K562 (cell line): ENCODE data around the gene FRMD4A. TPM values are rescaled to one million over a fixed set of nuclear protein-coding genes. Genes with fewer than 3 reads are reported as not detected.

Experiments used
- ATAC-seq: fragments of 200-7000 bp; cut with Tn5 transposase; 3 replicates; pipeline ENCODE4 v1.9.1; 2020; ENCODE audit warnings: moderate library complexity
- BruUV-seq: library from RNA; stranded (reverse); fragments of 400-500 nt; replicated peaks from 2 replicates; lab custom pipeline; 2021; lab: Mats Ljungman, UMichigan
- CTCF ChIA-PET: fragments of 300-600 bp; formaldehyde crosslinking; extraction: SDS; loops from one replicate; lab custom pipeline; 2021; ENCODE audit warnings: low intra/inter-chr PET ratio; lab: Yijun Ruan, JAX
- POLR2A ChIA-PET: fragments of 300-600, 350-650 bp; sonication (Branson Sonifier 250); formaldehyde crosslinking; extraction: SDS; loops from one replicate; lab custom pipeline; 2021; ENCODE audit warnings: antibody characterized with exemption, inconsistent platforms; lab: Yijun Ruan, JAX
- DNase-seq, 4 experiments: peaks; one replicate each; pipeline versions ENCODE4 v3.0.0 to v3.0.0-alpha.2; 2011 to 2018; ENCODE audit warnings: low spot score in 3 of 4, mixed read lengths in 3 of 4; ENCODE audit errors: extremely low read depth in 1 of 4
- FAIRE-seq: peaks from 2 replicates; lab custom pipeline; 2011; peaks lifted over from hg19 to GRCh38; lab: Jason Lieb, UNC
- H2AFZ ChIP-seq: 2 replicates; pipeline ENCODE4 v1.6.0; 2011; ENCODE audit warnings: low read depth, low read length, control low read depth, inconsistent platforms
- H3K27ac ChIP-seq: fragments of 200-600 bp; 3 replicates; pipeline ENCODE4 v1.8.0; 2011; ENCODE audit warnings: low read depth, mild to moderate bottlenecking, control low read depth, inconsistent platforms, low read length, moderate library complexity, mixed read lengths; ENCODE audit errors: extremely low read depth
- H3K27me3 ChIP-seq, 2 experiments: fragments of 300-600 bp in 1 of 2; 2 replicates in 1 of 2; 3 replicates in 1 of 2; pipeline versions ENCODE4 v1.6.0 to v1.8.0; 2011; ENCODE audit warnings: inconsistent platforms in 2 of 2, low read length in 2 of 2, mild to moderate bottlenecking in 1 of 2, mixed read lengths in 1 of 2, moderate library complexity in 1 of 2; ENCODE audit not compliant: control insufficient read depth in 2 of 2, insufficient read depth in 2 of 2
- H3K36me3 ChIP-seq: fragments of 300-600 bp; 3 replicates; pipeline ENCODE4 v1.8.0; 2011; ENCODE audit warnings: mild to moderate bottlenecking, low read length, inconsistent platforms; ENCODE audit not compliant: control insufficient read depth, insufficient read depth
- H3K4me1 ChIP-seq, 2 experiments: fragments of 200-600 bp in 1 of 2; replicated peaks in 1 of 2; 2 replicates in 1 of 2; 3 replicates in 1 of 2; pipeline versions ENCODE4 v1.5.1 to v1.8.0; 2011; ENCODE audit warnings: inconsistent platforms in 2 of 2, low read length in 2 of 2, mild to moderate bottlenecking in 1 of 2, mixed read lengths in 1 of 2, moderate library complexity in 1 of 2; ENCODE audit not compliant: control insufficient read depth in 2 of 2, insufficient read depth in 2 of 2
- H3K4me2 ChIP-seq: 2 replicates; pipeline ENCODE4 v1.6.1; 2011; ENCODE audit warnings: low read length, control low read depth, inconsistent platforms, mixed read lengths; ENCODE audit not compliant: insufficient read depth
- H3K4me3 ChIP-seq: fragments of 200-600 bp; sonication (generic), shearing (Covaris generic); 2 replicates; pipeline ENCODE4 v1.5.1; 2016; ENCODE audit warnings: control low read depth, inconsistent platforms
- H3K79me2 ChIP-seq: fragments of 200-600 bp; 3 replicates; pipeline ENCODE4 v1.8.0; 2011; ENCODE audit warnings: low read length, inconsistent platforms; ENCODE audit not compliant: control insufficient read depth, insufficient read depth
- H3K9ac ChIP-seq, 2 experiments: 2 replicates each; pipeline versions ENCODE4 v1.6.0 to v1.6.1; 2011; ENCODE audit warnings: low read depth in 2 of 2, low read length in 2 of 2, control low read depth in 1 of 2, inconsistent platforms in 1 of 2, mild to moderate bottlenecking in 1 of 2, mixed read lengths in 1 of 2; ENCODE audit not compliant: insufficient read depth in 1 of 2
- H3K9me1 ChIP-seq: one replicate; pipeline ENCODE4 v1.6.0; 2011; ENCODE audit warnings: inconsistent platforms, mild to moderate bottlenecking, low read length, moderate library complexity; ENCODE audit not compliant: control insufficient read depth, insufficient read depth
- H3K9me3 ChIP-seq: replicated peaks from 2 replicates; pipeline ENCODE4 v1.5.1; 2011; ENCODE audit warnings: low read depth, low read length, inconsistent platforms; ENCODE audit not compliant: control insufficient read depth, insufficient read depth
- H4K20me1 ChIP-seq: replicated peaks from 2 replicates; pipeline ENCODE4 v1.6.1; 2011; ENCODE audit warnings: low read length, inconsistent platforms, mixed read lengths; ENCODE audit not compliant: control insufficient read depth, insufficient read depth
- C11orf30 ChIP-seq: fragments of 450-650 bp; IDR thresholded peaks from 2 replicates; pipeline ENCODE4 v1.6.1; 2016; ENCODE audit warnings: low read depth, mild to moderate bottlenecking
- CBFB ChIP-seq: sonication (generic); formaldehyde crosslinking; IDR thresholded peaks from 2 replicates; pipeline ENCODE4 v1.4.0; 2020; ENCODE audit warnings: mild to moderate bottlenecking, missing genetic modification reagents
- EHMT2 ChIP-seq: fragments of 450-650 bp; IDR thresholded peaks from 2 replicates; pipeline ENCODE4 v1.6.1; 2018; ENCODE audit warnings: antibody characterized with exemption
- FIP1L1 ChIP-seq: fragments of 200-400 bp; formaldehyde crosslinking; IDR thresholded peaks from 2 replicates; pipeline ENCODE4 v1.6.1; 2018; ENCODE audit warnings: mild to moderate bottlenecking, low read depth, low read length; ENCODE audit not compliant: poor library complexity, severe bottlenecking
- IFI16 ChIP-seq: fragments of 250-450 bp; sonication (Bioruptor Pico); IDR thresholded peaks from 2 replicates; pipeline ENCODE4 v2.1.2; 2022; ENCODE audit warnings: mild to moderate bottlenecking, inconsistent platforms
- MCM3 ChIP-seq: fragments of 450-650 bp; IDR thresholded peaks from 2 replicates; pipeline ENCODE4 v1.6.1; 2016
- MED1 ChIP-seq: sonication (generic); formaldehyde crosslinking; IDR thresholded peaks from 2 replicates; pipeline ENCODE4 v1.8.1; 2023; ENCODE audit warnings: missing genetic modification reagents, borderline replicate concordance
- MEIS2 ChIP-seq: fragments of 450-650 bp; IDR thresholded peaks from 2 replicates; pipeline ENCODE4 v1.6.1; 2014; ENCODE audit warnings: mild to moderate bottlenecking; ENCODE audit not compliant: partially characterized antibody
- NCOA2 ChIP-seq, 2 experiments: fragments of 450-650 bp; IDR thresholded peaks; 2 replicates each; pipeline ENCODE4 v1.6.1; 2018; ENCODE audit warnings: mild to moderate bottlenecking in 2 of 2, moderate library complexity in 1 of 2; ENCODE audit not compliant: partially characterized antibody in 2 of 2
- RCOR1 ChIP-seq, 2 experiments: IDR thresholded peaks; 2 replicates each; pipeline ENCODE4 v1.6.1; 2012; ENCODE audit warnings: low read depth in 2 of 2, low read length in 2 of 2, borderline replicate concordance in 1 of 2, improper control_type of control experiment in 1 of 2
- RFX1 ChIP-seq: fragments of 450-650 bp; IDR thresholded peaks from 2 replicates; pipeline ENCODE4 v1.6.1; 2016; ENCODE audit warnings: mild to moderate bottlenecking, moderate library complexity
- SMARCC2 ChIP-seq: fragments of 450-650 bp; IDR thresholded peaks from 2 replicates; pipeline ENCODE4 v1.6.1; 2017; ENCODE audit warnings: antibody characterized with exemption, moderate library complexity, mild to moderate bottlenecking, low read depth
- TGIF2 ChIP-seq: sonication (generic); formaldehyde crosslinking; IDR thresholded peaks from 2 replicates; pipeline ENCODE4 v1.8.1; 2022; ENCODE audit warnings: mild to moderate bottlenecking, missing genetic modification reagents, moderate library complexity
- USF2 ChIP-seq: sonication (generic); formaldehyde crosslinking; IDR thresholded peaks from 2 replicates; pipeline ENCODE4 v1.5.0; 2020; ENCODE audit warnings: missing genetic modification reagents
- ZBED1 ChIP-seq: IDR thresholded peaks from 2 replicates; pipeline ENCODE4 v1.6.1; 2014
- ZEB2 ChIP-seq: fragments of 450-650 bp; IDR thresholded peaks from 2 replicates; pipeline ENCODE4 v1.6.1; 2016
- ZNF282 ChIP-seq: sonication (generic); formaldehyde crosslinking; IDR thresholded peaks from 2 replicates; pipeline ENCODE4 v1.8.1; 2023; ENCODE audit warnings: missing genetic modification reagents
- WGBS: fragments of 100-300 bp; shearing (Covaris generic); methylation state at CpG from one replicate; pipeline ENCODE4 v1.1.6; 2016; ENCODE audit warnings: low coverage, mixed read lengths; ENCODE audit not compliant: insufficient coverage; ENCODE audit errors: missing lambda C conversion rate; 5-methylcytosine and 5-hydroxymethylcytosine counted together
- in situ Hi-C: fragments of 300-500 bp; cut with MboI; formaldehyde crosslinking; loops from 4 replicates; pipeline ENCODE4 v1.15.0; 2018; ENCODE audit warnings: inconsistent platforms, mixed read lengths
- intact Hi-C: fragments of 100-400 bp; cut with micrococcal nuclease; formaldehyde crosslinking; loops from 2 replicates; pipeline ENCODE4 v1.14.2; 2022
- polyA plus RNA-seq, 8 experiments: library from polyadenylated mRNA; depleted of rRNA in 4 of 8; stranded (reverse) in 5 of 8; unstranded in 3 of 8; fragments of >200 nt; fragmentation: Nextera tagmentation in 2 of 8; fragmentation: Illumina TruSeq in 1 of 8; extraction: Ambion mirVana in 2 of 8; extraction: Trizol in 1 of 8; gene quantifications; 2 replicates each; pipeline versions ENCODE4 v1.2.1 to v1.2.3, GENCODE V29; 2011 to 2014; ENCODE audit warnings: inconsistent platforms in 1 of 8, missing spikeins in 1 of 8
- total RNA-seq, 7 experiments: library from RNA; depleted of rRNA in 6 of 7; stranded (reverse); fragments of >200 nt in 6 of 7; fragmentation: Illumina TruSeq in 2 of 7; extraction: Trizol in 2 of 7; gene quantifications; 2 replicates each; pipeline versions ENCODE4 v1.2.1 to v1.2.3, GENCODE V29; 2011 to 2021; ENCODE audit warnings: low replicate concordance in 1 of 7
- TF ChIP-seq, protein P1 (sequence below): fragments of 250-450 bp; sonication (Bioruptor Pico); IDR thresholded peaks from 2 replicates; pipeline ENCODE4 v1.4.0; 2020; ENCODE audit warnings: mild to moderate bottlenecking

Gene FRMD4A
- total and polyA plus RNA-seq, 9 of the 15 experiments (the other 6 are each of a cell fraction or from before 2014, with no cell fraction given) = 0.80 to 5.2 (median 3.0) TPM

DNA sequence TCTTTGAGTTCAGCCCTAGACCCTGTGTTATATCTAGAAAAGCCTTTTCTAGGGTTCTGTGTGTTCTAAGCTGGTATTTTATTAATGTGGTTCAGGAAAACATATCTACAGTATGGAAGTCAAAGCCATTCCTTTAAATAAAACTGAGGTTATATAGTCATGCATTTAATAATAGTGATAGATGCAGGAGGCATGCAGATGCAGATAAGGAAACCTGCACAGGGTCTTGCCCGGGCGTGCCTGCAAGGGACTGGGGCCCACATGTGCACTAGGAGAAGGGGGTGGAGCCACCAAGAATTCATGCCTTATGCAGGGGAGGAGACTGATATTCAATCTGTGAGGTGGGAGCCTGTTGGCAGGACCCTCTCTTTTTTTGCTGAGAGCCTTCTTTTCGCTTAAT lies 572.4 kb downstream of the FRMD4A start:
- no peaks in the 10 kb centered on the region for H3K9me1 ChIP-seq
- no peak for DNase-seq
- no peak overlapping the region for H3K4me3 ChIP-seq
- H3K27ac ChIP-seq = no peak overlapping the region
- WGBS = 7% methylated on average over 3 of the region's 3 CpGs
- no peaks in the 10 kb centered on the region for H3K79me2 ChIP-seq
- no peak overlapping the region for H3K4me2 ChIP-seq
- no peaks in the 10 kb centered on the region for H3K4me1 ChIP-seq
- TF ChIP-seq USF2 (CRISPR knock-in tag) (no peak), IFI16 (CRISPR knock-in tag) (no peak), MED1 (CRISPR knock-in tag) (no peak)
- no peaks in the 10 kb centered on the region for H3K36me3 ChIP-seq
- H3K9ac ChIP-seq = no peak overlapping the region
- FAIRE-seq = no peak
- peaks cover 8 to 11% of the 10 kb centered on the region in 2 experiments; a peak in 4 of 5 replicates for H3K27me3 ChIP-seq
- CTCF ChIA-PET = no interaction called here
- no peak for ATAC-seq
- H2AFZ ChIP-seq = no peak overlapping the region
- BruUV-seq = no TSS peak
- no peaks in the 10 kb centered on the region for H4K20me1 ChIP-seq
- in situ Hi-C loops = no loop called here
- no peaks in the 10 kb centered on the region for H3K9me3 ChIP-seq
- intact Hi-C loops = no loop called here
- POLR2A ChIA-PET = no interaction called here

DNA sequence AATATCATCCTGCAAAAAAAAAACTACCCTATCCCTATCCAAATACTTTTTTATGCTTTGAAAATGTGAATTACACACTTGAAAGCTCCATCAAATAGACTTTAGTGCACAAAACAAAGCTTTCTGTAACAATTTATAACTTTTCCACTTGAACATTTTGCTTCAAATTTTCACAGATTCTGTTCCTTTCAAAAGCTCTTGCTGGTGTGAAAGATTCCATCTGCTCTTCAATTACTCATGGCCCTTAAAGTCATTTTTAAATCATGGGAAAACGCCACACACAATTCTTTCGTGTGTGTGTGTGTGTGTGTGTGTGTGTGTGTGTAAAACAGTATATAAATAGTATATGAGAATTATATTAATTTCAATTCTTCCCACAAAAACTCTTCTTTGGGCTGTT lies 576.4 kb downstream of the FRMD4A start:
- 0% methylated on average over 2 of the region's 2 CpGs for WGBS
- Histone ChIP-seq H3K4me3 (no peak overlapping the region), H3K79me2 (no peaks in the 10 kb centered on the region), H3K9ac (no peak overlapping the region), H3K27ac (no peak overlapping the region), H3K4me1 (no peaks in the 10 kb centered on the region), H2AFZ (no peak overlapping the region), H3K9me1 (no peaks in the 10 kb centered on the region), H3K9me3 (no peaks in the 10 kb centered on the region), H3K27me3 (peaks cover 14% of the 10 kb centered on the region in 2 experiments; a peak in 4 of 5 replicates), H3K4me2 (no peak overlapping the region), H4K20me1 (no peaks in the 10 kb centered on the region), H3K36me3 (no peaks in the 10 kb centered on the region)
- BruUV-seq = no TSS peak
- no peak for ATAC-seq
- in situ Hi-C loops (no loop called here), intact Hi-C loops (no loop called here)
- no peak for DNase-seq
- no peak for FAIRE-seq
- CTCF ChIA-PET = no interaction called here
- POLR2A ChIA-PET = no interaction called here
- TF ChIP-seq RFX1 = no peak
- TF ChIP-seq SMARCC2 = no peak
- TF ChIP-seq, protein P1, sequence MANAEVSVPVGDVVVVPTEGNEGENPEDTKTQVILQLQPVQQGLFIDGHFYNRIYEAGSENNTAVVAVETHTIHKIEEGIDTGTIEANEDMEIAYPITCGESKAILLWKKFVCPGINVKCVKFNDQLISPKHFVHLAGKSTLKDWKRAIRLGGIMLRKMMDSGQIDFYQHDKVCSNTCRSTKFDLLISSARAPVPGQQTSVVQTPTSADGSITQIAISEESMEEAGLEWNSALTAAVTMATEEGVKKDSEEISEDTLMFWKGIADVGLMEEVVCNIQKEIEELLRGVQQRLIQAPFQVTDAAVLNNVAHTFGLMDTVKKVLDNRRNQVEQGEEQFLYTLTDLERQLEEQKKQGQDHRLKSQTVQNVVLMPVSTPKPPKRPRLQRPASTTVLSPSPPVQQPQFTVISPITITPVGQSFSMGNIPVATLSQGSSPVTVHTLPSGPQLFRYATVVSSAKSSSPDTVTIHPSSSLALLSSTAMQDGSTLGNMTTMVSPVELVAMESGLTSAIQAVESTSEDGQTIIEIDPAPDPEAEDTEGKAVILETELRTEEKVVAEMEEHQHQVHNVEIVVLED = no peak
- TF ChIP-seq TGIF2 = no peak
- no peak for TF ChIP-seq NCOA2 (IDR thresholded peaks at IDR 0.05; ENCODE audit: partially characterized antibody in 2 of 2)
- TF ChIP-seq CBFB (CRISPR knock-in tag) = no peak
- no peak for TF ChIP-seq C11orf30
- no peak for TF ChIP-seq MEIS2
- TF ChIP-seq ZNF282 (CRISPR knock-in tag) = no peak
- TF ChIP-seq RCOR1 (IDR thresholded peaks at IDR 0.05; ENCODE audit: borderline replicate concordance in 1 of 2, low read depth in 2 of 2, low read length in 2 of 2) = no peak
- no peak for TF ChIP-seq ZEB2
- no peak for TF ChIP-seq MCM3
- no peak for TF ChIP-seq ZBED1
- no peak for TF ChIP-seq FIP1L1
- TF ChIP-seq EHMT2 = no peak
